PFSK-1 (cell line): ENCODE results near the gene GINS3.

ENCODE experiments used
- POLR2AphosphoS5 ChIP-seq: IDR thresholded peaks from 2 replicates; pipeline ENCODE4 v1.6.1; 2012; ENCODE audit warnings: low read depth, mild to moderate bottlenecking, control low read depth, low read length, moderate library complexity
- REST ChIP-seq, 2 experiments: IDR thresholded peaks; 2 replicates each; pipeline versions ENCODE4 v1.6.1 to v1.8.0; 2011 to 2012; ENCODE audit warnings: low read depth in 2 of 2, low read length in 2 of 2, control low read depth in 1 of 2, inconsistent platforms in 1 of 2, mild to moderate bottlenecking in 1 of 2, moderate library complexity in 1 of 2; ENCODE audit not compliant: insufficient read depth in 1 of 2
- SIN3A ChIP-seq: IDR thresholded peaks from 2 replicates; pipeline ENCODE4 v1.6.1; 2012; ENCODE audit warnings: mild to moderate bottlenecking, low read length, moderate library complexity, borderline replicate concordance; ENCODE audit not compliant: insufficient read depth
- TAF1 ChIP-seq: IDR thresholded peaks from 2 replicates; pipeline ENCODE4 v1.6.1; 2012; ENCODE audit warnings: low read length, control low read depth, borderline replicate concordance; ENCODE audit not compliant: insufficient read depth

DNA sequence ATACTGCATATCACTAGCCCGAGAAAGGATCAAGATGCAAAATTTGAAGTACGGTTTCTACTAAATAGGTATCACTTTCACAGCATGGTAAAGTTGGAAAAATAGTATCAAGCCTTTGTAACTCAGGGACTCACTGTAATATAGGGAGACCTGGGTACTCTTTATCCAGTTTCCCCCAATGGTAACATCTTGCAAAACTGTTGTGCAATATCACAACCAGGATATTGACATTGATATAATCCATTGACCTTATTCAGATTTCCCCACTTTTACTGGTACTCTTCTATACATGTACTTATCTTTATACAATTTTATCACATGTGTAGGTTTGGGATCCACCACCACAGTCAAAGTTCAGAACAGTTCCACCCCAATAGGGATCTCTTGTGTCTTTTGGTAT, 20.4 kb upstream of the GINS3 start:
- TF ChIP-seq POLR2AphosphoS5 (no peak), TAF1 (no peak), SIN3A (no peak), REST (IDR thresholded peaks at IDR 0.05; ENCODE audit: insufficient read depth in 1 of 2, low read depth in 2 of 2, low read length in 2 of 2) (no peak)
